ENCODE results near the gene NONO.

The NONO gene

DNA sequence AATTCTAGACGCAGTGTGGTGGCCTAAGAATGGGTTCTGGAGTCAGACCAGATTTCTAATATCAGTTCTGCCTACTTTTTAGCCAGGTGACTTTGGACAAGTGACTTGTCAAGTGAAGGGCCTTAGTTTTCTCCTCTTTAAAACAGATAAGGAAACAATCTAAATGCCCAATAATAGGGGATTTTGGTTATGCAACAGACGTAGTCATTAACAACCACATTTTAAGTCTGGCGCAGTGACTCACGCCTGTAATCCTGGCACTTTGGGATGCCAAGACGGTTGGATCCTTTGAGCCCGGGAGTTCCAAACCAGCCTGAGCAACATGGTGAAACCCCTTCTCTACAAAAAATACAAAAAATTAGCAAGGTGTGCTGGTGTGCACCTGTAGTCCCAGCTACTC lies 27.4 kb upstream of the NONO start:
- TF ChIP-seq FOXP2 (optimal IDR thresholded peaks at IDR 0.05; ENCODE audit: borderline replicate concordance, extremely low read depth, extremely low read length, insufficient read depth) (no peak), POLR2AphosphoS5 (IDR thresholded peaks at IDR 0.05; ENCODE audit: low read depth, low read length) (no peak), SIN3A (IDR thresholded peaks at IDR 0.05; ENCODE audit: borderline replicate concordance, insufficient read depth, low read length) (no peak), TAF1 (IDR thresholded peaks at IDR 0.05; ENCODE audit: borderline replicate concordance, insufficient read depth, low read length) (no peak)
- TF ChIP-seq, protein P1, sequence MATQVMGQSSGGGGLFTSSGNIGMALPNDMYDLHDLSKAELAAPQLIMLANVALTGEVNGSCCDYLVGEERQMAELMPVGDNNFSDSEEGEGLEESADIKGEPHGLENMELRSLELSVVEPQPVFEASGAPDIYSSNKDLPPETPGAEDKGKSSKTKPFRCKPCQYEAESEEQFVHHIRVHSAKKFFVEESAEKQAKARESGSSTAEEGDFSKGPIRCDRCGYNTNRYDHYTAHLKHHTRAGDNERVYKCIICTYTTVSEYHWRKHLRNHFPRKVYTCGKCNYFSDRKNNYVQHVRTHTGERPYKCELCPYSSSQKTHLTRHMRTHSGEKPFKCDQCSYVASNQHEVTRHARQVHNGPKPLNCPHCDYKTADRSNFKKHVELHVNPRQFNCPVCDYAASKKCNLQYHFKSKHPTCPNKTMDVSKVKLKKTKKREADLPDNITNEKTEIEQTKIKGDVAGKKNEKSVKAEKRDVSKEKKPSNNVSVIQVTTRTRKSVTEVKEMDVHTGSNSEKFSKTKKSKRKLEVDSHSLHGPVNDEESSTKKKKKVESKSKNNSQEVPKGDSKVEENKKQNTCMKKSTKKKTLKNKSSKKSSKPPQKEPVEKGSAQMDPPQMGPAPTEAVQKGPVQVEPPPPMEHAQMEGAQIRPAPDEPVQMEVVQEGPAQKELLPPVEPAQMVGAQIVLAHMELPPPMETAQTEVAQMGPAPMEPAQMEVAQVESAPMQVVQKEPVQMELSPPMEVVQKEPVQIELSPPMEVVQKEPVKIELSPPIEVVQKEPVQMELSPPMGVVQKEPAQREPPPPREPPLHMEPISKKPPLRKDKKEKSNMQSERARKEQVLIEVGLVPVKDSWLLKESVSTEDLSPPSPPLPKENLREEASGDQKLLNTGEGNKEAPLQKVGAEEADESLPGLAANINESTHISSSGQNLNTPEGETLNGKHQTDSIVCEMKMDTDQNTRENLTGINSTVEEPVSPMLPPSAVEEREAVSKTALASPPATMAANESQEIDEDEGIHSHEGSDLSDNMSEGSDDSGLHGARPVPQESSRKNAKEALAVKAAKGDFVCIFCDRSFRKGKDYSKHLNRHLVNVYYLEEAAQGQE (IDR thresholded peaks at IDR 0.05; ENCODE audit: insufficient read depth in 1 of 2, low read depth in 2 of 2, low read length in 2 of 2), result no peak

DNA sequence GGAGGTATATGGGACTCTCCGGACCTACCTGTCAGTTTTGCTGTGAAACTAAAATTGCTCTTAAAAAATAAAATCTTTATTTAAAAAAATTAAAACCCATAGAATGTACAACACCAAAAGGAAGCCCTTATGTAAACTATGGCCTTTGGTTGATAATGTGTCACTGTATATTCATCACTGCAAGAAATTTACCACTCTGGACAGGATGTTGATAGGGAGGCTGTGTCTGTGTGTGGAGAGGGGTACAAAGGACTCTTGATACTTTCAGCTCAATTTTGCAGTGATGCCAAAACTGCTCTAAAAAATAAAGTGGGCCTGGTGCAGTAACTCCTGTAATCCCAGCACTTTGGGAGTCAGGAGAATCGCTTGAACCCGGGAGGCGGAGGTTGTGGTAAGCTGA lies 26.6 kb upstream of the NONO start:
- TF ChIP-seq, protein P1 (IDR thresholded peaks at IDR 0.05; ENCODE audit: insufficient read depth in 1 of 2, low read depth in 2 of 2, low read length in 2 of 2), result no peak
- TF ChIP-seq TAF1 (IDR thresholded peaks at IDR 0.05; ENCODE audit: borderline replicate concordance, insufficient read depth, low read length), result no peak
- TF ChIP-seq FOXP2 (optimal IDR thresholded peaks at IDR 0.05; ENCODE audit: borderline replicate concordance, extremely low read depth, extremely low read length, insufficient read depth), result no peak
- no peak for TF ChIP-seq SIN3A (IDR thresholded peaks at IDR 0.05; ENCODE audit: borderline replicate concordance, insufficient read depth, low read length)
- no peak for TF ChIP-seq POLR2AphosphoS5 (IDR thresholded peaks at IDR 0.05; ENCODE audit: low read depth, low read length)

DNA sequence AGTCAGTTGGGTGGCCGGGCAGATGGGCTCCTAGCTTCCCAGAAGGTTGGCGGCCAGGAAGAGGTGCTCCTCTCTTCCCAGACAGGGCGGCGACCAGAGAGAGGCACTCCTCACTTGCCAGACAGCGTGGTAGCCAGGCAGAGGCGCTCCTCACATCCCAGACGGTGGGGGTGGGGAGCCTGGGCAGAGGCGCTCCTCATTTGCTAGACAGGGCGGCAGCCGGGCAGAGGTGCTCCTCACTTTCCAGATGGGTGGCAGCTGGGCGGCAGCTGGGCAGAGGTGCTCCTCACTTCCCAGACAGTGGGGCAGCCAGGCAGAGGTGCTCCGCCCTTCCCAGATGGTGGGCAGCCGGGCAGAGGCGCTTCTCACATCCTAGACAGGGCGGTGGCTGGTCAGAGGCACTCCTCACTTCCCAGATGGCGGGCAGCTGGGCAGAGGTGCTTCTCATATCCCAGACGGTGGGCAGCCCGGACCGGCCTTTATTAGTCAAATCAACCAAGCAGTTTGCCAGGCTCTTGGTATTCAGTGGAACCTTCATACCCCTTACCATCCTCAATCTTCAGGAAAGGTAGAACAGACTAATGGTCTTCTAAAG lies 13.5 kb upstream of the NONO start:
- no peak for TF ChIP-seq SIN3A (IDR thresholded peaks at IDR 0.05; ENCODE audit: borderline replicate concordance, insufficient read depth, low read length)
- TF ChIP-seq, protein P1 (IDR thresholded peaks at IDR 0.05; ENCODE audit: insufficient read depth in 1 of 2, low read depth in 2 of 2, low read length in 2 of 2), result no peak
- no peak for TF ChIP-seq TAF1 (IDR thresholded peaks at IDR 0.05; ENCODE audit: borderline replicate concordance, insufficient read depth, low read length)
- no peak for TF ChIP-seq POLR2AphosphoS5 (IDR thresholded peaks at IDR 0.05; ENCODE audit: low read depth, low read length)
- TF ChIP-seq FOXP2 (optimal IDR thresholded peaks at IDR 0.05; ENCODE audit: borderline replicate concordance, extremely low read depth, extremely low read length, insufficient read depth), result no peak

DNA sequence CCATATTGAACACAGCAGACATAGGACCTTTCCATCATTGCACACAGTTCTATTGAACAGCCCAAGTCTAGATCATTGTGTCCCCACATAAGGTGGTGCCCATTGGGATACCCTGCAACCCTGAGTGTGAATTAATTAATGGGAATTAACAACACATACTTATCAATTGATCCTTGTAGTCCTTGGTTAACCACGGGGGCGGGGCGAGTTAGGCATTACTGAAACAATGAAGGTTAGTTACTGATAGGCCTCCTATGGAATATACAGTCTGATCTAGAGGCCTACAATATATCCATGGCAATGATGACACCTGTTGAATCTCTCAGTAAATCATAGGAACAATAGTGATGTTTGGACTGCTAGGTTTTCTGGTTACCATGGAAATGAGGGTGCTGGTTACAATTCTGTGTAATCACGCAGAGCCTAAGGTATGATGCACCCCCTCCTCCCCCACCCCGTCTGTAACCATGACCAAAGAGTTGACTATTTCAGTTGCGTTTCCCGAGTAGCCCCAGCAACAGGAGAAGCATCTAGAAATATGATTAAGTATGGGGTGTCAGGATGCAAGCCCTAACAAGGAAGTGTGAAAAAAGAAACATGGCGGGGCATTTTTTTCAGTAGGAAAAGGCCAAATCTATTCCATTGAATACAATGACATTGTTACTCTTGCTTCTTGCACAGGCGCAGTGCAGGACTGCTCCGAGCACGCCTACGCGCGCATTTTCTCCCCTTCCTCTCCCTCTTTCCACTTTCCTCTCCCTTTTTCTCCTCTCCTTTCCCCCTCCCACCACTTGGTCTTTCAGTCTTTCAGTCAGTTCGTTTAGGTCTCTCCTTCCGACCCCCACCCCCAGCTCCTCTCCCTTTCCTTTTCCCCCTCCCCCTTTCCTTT lies 677 bp upstream of the NONO start:
- TF ChIP-seq SIN3A (IDR thresholded peaks at IDR 0.05; ENCODE audit: borderline replicate concordance, insufficient read depth, low read length), result no peak
- no peak for TF ChIP-seq POLR2AphosphoS5 (IDR thresholded peaks at IDR 0.05; ENCODE audit: low read depth, low read length)
- no peak for TF ChIP-seq TAF1 (IDR thresholded peaks at IDR 0.05; ENCODE audit: borderline replicate concordance, insufficient read depth, low read length)
- TF ChIP-seq FOXP2 (optimal IDR thresholded peaks at IDR 0.05; ENCODE audit: borderline replicate concordance, extremely low read depth, extremely low read length, insufficient read depth), result no peak
- TF ChIP-seq, protein P1 (IDR thresholded peaks at IDR 0.05; ENCODE audit: insufficient read depth in 1 of 2, low read depth in 2 of 2, low read length in 2 of 2), result no peak

All from PFSK-1 (cell line).